Central memory CD4-positive, alpha-beta T cell (primary cell): Measurements from ENCODE around the gene RGL4.

Experiments used
- DNase-seq: peaks from one replicate; pipeline ENCODE4 v3.0.0; 2022

The RGL4 gene

DNA sequence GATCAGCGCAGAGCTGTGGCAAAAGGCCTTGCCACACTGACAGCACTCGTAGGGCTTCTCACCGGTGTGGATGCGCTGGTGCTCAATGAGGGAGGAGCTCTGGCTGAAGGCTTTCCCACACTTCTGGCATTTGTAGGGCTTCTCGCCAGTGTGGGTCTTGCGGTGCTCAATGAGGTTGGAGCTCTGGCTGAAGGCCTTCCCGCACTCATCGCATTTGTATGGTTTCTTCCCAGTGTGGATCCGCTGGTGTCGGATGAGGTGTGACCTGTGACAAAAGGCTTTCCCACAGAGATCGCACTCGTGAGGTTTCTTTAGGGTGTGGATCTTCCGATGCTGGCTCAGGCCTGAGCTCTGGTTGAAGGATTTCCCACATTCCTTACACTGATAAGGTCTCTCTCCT is 53.2 kb downstream of the RGL4 start:
- DNase-seq: no peak

DNA sequence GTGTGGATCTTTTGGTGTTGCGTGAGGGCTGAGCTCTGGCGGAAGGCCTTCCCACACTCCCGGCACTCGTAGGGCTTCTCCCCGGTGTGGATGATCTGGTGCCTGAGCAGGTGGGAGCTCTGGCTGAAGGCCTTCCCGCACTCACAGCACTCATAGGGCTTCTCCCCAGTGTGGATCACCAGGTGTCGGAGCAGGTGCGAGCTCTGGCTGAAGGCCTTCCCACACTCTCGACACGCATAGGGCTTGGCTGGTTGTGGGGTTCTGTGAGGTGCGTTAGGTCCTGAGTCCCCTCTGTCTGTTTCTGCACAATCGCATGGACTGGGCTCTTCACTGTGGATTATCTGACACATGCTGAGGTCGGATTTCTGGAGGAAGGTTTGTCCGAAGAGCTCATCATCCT is 53.7 kb downstream of the RGL4 start:
- no peak for DNase-seq

DNA sequence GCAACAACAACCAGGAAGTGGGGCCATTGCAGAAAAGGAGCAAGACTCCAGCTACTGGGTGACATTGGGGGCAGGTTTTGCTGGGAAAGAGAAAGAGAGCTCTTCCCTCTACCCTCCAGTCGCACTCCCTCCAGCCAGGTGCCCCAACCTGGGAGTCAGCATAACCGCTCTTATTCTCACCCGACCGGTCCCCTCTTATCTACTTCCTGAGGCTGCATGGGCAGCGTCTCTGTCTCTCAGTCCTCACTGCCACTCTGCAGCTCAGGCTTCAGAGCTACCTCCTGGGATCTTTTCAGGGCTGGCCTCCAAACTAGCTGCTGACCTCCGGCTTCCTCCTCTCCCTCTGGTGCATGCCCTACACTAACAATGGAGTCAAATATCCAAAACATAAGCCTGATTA is 55.0 kb downstream of the RGL4 start:
- DNase-seq: no peak
